Stomach (tissue), 9 donors: ENCODE measurements around the gene CRYGB. TPM values are rescaled to one million over a fixed set of nuclear protein-coding genes. Genes with fewer than 3 reads are reported as not detected.
A peak's percentile ranks its signal among the peaks of the same experiment; 100 is the strongest.
"Not testable (repeated sequence)": the region's sequence is repeated elsewhere in the genome, so short reads cannot be mapped to it uniquely, and the experiment has no call there.

ENCODE experiments used
- DNase-seq, 2 donors: peaks; one replicate each; pipeline versions ENCODE4 v3.0.0 to v3.0.0-alpha.2; 2013 to 2019
- H3K27ac ChIP-seq, 5 donors: fragments of 200-600 bp in 4 of 5; sonication (generic) in 4 of 5; one replicate each; pipeline ENCODE4 v1.5.1; 2013 to 2019; ENCODE audit warnings: mild to moderate bottlenecking in 1 of 5, moderate library complexity in 1 of 5
- H3K27me3 ChIP-seq, 3 donors: fragments of 200-600 bp; sonication (generic); one replicate each; pipeline ENCODE4 v1.5.1; 2017 to 2019; ENCODE audit warnings: mixed run types in 1 of 3
- H3K36me3 ChIP-seq, 4 donors: fragments of 200-600 bp; sonication (generic); 1 replicate in 3 of 4; 2 replicates in 1 of 4; pipeline ENCODE4 v1.5.1; 2016 to 2019
- H3K4me1 ChIP-seq, 4 donors: fragments of 200-600 bp; sonication (generic); one replicate each; pipeline ENCODE4 v1.5.1; 2016 to 2019
- H3K4me3 ChIP-seq, 4 donors: fragments of 200-600 bp; sonication (generic) in 3 of 4; one replicate each; pipeline ENCODE4 v1.5.1; 2016 to 2019; ENCODE audit warnings: mild to moderate bottlenecking in 1 of 4
- H3K9me3 ChIP-seq, 4 donors: fragments of 200-600 bp; sonication (generic); one replicate each; pipeline ENCODE4 v1.5.1; 2016 to 2019
- CTCF ChIP-seq, 7 experiments: fragments of 450-650 bp in 4 of 7; fragments of 200-600 bp in 3 of 7; sonication (generic) in 3 of 7; IDR thresholded peaks; one replicate each; pipeline ENCODE4 v1.5.1; 2016 to 2019; ENCODE audit warnings: antibody characterized with exemption in 7 of 7, control low read depth in 2 of 7, mild to moderate bottlenecking in 1 of 7
- EP300 ChIP-seq: sonication (generic); formaldehyde crosslinking; IDR thresholded peaks from one replicate; pipeline ENCODE4 v1.6.1; 2017; ENCODE audit warnings: antibody characterized with exemption
- POLR2A ChIP-seq, 4 donors: fragments of 450-650 bp; IDR thresholded peaks; one replicate each; pipeline ENCODE4 v1.6.1; 2016; ENCODE audit warnings: antibody characterized with exemption in 4 of 4, control low read depth in 2 of 4, mild to moderate bottlenecking in 1 of 4, moderate library complexity in 1 of 4
- POLR2AphosphoS5 ChIP-seq, 3 donors: sonication (generic); formaldehyde crosslinking; IDR thresholded peaks; one replicate each; pipeline ENCODE4 v1.6.1; 2016; ENCODE audit warnings: antibody characterized with exemption in 3 of 3
- WGBS, 5 donors: extraction: QIAGEN DNeasy Blood & Tissue Kit in 3 of 5; methylation state at CpG; one replicate each; pipeline versions ENCODE4 v1.1.5 to v1.1.7; 2013 to 2018; 5-methylcytosine and 5-hydroxymethylcytosine counted together
- intact Hi-C: fragments of 100-400 bp; cut with DNase I; formaldehyde crosslinking; loops from one replicate; pipeline ENCODE4 v1.15.1; 2023; ENCODE audit warnings: low total_unique reads
- polyA plus RNA-seq, 3 donors: library from polyadenylated mRNA; stranded (reverse); fragments of 200-250 nt; gene quantifications; one replicate each; pipeline ENCODE4 v1.2.3, GENCODE V29; 2013
- total RNA-seq, 5 donors: library from RNA; depleted of rRNA; stranded (reverse); fragments of >200 nt; gene quantifications; one replicate each; pipeline versions ENCODE4 v1.1.0 to v1.2.3, GENCODE V29; 2014 to 2016
- donor health status: healthy with polysubstance abuse.
- donor health status: Bipolar disorder and iron deficiency.
- donor health status: healthy.

CRYGB gene
- total and polyA plus RNA-seq, 8 donors: not detected

- Histone ChIP-seq H3K4me1 (peaks cover 0 to 8% (median 3%) of the 10 kb centered on the region in 4 donors), H3K36me3 (no peaks in the 10 kb centered on the region), H3K4me3 (no peak overlapping the region), H3K27ac (no peak overlapping the region), H3K9me3 (no peaks in the 10 kb centered on the region), H3K27me3 (peaks cover 0 to 4% (median 0%) of the 10 kb centered on the region in 3 donors)
- intact Hi-C loops: no loop called here
- TF ChIP-seq POLR2A (IDR thresholded peaks at IDR 0.05) (no peak), POLR2AphosphoS5 (IDR thresholded peaks at IDR 0.05) (no peak), CTCF (IDR thresholded peaks at IDR 0.05) (no peak), EP300 (no peak)
- 24 to 47% (median 34%) methylated on average over 10 of the region's 10 CpGs for WGBS, 5 donors
- peak in 1 of 2 donors; percentile 42 for DNase-seq
Measured at GRCh38 chr2:208101716-208102631, 44.0 kb downstream of the CRYGB start.

GRCh38 chr2:208099682-208100470 is 46.1 kb downstream of the CRYGB start:
- intact Hi-C loops: no loop called here
- no peaks in the 10 kb centered on the region for H3K36me3 ChIP-seq
- H3K4me3 ChIP-seq: no peak overlapping the region
- no peak for DNase-seq
- WGBS, 5 donors: 69 to 79% (median 71%) methylated on average over 13 of the region's 13 CpGs
- peaks cover 0 to 8% (median 3%) of the 10 kb centered on the region in 4 donors for H3K4me1 ChIP-seq
- no peaks in the 10 kb centered on the region for H3K27me3 ChIP-seq
- TF ChIP-seq CTCF (IDR thresholded peaks at IDR 0.05): no peak
- TF ChIP-seq POLR2A (IDR thresholded peaks at IDR 0.05): no peak
- TF ChIP-seq EP300: no peak
- TF ChIP-seq POLR2AphosphoS5 (IDR thresholded peaks at IDR 0.05): no peak
- no peaks in the 10 kb centered on the region for H3K9me3 ChIP-seq
- no peak overlapping the region for H3K27ac ChIP-seq

GRCh38 chr2:208098701-208099100 is 47.3 kb downstream of the CRYGB start:
- H3K27me3 ChIP-seq, H3K9me3 ChIP-seq, H3K27ac ChIP-seq, intact Hi-C loops, H3K4me1 ChIP-seq, DNase-seq, H3K4me3 ChIP-seq, H3K36me3 ChIP-seq: not testable (repeated sequence)
- 94 to 100% (median 100%) methylated on average over 1 of the region's 1 CpG for WGBS, 5 donors

GRCh38 chr2:208098267-208098666 is 47.7 kb downstream of the CRYGB start:
- Histone ChIP-seq H3K27me3 (no peaks in the 10 kb centered on the region), H3K4me3 (no peak overlapping the region), H3K4me1 (peaks cover 0 to 8% (median 3%) of the 10 kb centered on the region in 4 donors), H3K36me3 (no peaks in the 10 kb centered on the region), H3K9me3 (no peaks in the 10 kb centered on the region), H3K27ac (no peak overlapping the region)
- DNase-seq: no peak
- TF ChIP-seq POLR2A (IDR thresholded peaks at IDR 0.05) (no peak), EP300 (no peak), POLR2AphosphoS5 (IDR thresholded peaks at IDR 0.05) (no peak), CTCF (IDR thresholded peaks at IDR 0.05) (no peak)
- intact Hi-C loops: no loop called here
- WGBS, 5 donors: 53 to 89% (median 72%) methylated on average over 1 to 2 of the region's 2 CpGs
